ENCODE results near the gene HOXB7.

Gene HOXB7

DNA sequence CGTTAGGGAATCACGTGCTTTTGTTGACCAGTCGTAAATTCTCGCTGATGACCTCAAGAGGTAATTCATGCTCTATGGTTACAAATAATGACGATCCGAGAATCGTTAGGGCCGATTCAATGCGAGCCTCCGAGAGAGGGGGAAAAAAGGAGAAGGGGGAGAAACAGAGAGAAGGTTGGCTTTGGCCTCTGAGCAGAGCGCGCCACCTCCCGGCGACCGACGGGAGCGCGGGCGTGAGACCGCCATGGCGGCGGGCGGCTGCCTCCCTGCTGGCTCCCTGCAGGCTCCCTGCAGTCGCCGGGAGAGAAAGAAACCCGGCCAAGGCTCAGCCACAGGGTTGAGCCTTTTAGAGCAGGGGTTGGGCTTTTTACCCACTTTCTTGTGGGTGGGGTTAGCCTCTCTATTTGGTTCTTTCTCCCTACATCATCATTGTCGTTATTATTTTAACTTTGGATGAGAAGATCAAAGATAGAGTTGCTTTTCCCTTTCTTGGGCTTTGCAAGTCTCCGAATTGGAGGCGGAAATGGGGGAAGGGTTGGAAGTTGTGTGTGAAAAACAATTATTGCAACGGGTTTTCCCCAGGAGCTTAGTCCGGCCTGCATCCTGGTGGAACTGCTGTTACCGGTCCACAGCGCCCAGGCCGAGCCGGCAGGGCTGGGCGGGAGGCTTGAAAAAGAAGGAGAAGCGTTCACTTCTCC lies 16.8 kb downstream of the HOXB7 start:
- DNase-seq = peak; percentile 68

- DNase-seq = peak; percentile 57
Observed at GRCh38 chr17:48593126-48593829, 17.5 kb downstream of the HOXB7 start, which contains the start of gene HOXB5. HOXB5 (minus strand) TSS chr17:48593779; CDS start chr17:48593682, 97 bp downstream.

GRCh38 chr17:48592577-48592976 lies 18.2 kb downstream of the HOXB7 start:
- no peak for DNase-seq

GRCh38 chr17:48592057-48592514 lies 18.7 kb downstream of the HOXB7 start:
- DNase-seq = no peak

DNA sequence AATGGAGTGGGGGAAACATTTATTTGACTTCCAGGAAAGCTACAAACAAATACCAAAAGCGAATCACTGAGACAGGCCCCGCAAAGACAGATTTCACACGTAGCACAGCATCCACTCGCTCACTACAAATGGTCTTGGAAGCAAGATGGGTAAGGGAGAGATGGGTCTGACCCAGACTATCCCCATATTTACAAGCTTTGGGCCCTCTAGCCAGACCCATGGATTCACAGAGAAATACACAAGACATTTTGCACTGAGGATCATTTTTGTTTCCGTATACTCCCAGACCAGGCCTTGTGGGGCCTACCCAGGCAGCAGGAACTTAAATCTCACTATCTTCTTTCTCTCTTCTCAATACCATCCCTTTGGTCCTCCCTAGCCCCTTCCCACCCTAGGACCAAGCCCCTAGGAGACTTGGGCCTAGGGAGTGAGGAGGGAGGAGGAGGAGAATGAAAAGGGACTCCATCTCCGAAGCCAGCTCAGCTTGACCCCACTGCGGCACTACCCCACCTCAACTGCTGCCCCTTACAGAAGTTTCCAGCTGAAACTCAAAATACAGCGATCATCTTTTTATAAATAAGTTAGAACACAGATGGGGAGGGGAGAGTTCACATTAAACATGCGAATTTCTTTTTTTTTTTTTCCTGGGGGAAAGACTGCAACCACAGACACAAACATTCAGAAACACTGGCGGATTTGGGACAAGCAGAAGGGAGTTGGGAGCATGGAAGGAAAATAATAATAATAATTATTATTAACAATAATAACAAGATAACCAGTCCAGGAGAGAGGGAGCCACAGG lies 19.4 kb downstream of the HOXB7 start:
- no peak for DNase-seq

DNA sequence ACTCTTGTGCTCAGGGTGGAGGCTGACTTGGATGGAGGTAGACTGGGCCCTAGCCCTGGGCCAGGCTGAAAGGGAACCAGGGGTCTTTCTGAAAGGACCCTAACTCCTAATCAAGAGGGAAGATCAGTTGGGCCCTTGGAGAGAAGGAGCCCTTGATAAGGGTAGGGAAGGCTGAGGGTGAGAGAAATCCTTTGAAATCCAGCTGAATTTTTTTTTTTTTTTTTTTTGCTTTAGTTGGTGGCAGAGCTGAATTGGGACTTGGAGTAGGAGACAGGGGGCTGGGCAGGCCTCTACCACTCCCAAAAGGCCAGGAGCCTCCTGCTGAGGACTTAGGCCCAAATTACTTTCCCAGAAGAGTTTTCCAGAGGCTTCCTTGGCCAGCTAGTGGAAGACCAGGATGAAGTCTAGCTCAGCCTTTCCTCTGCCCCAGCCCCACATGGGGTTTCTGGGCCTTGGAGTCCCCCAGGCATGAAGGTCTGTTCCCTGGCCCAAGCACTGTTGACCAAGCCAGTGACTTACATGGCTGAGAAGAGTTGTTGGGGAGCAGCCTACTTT lies 20.1 kb downstream of the HOXB7 start:
- no peak for DNase-seq

- DNase-seq = no peak
Observed at GRCh38 chr17:48589831-48590606, 20.8 kb downstream of the HOXB7 start, which contains the start of gene HOXB3. HOXB3 (minus strand) TSS chr17:48590241; CDS start chr17:48552474, 37,767 bp downstream.

GRCh38 chr17:48589060-48589830 lies 21.6 kb downstream of the HOXB7 start:
- no peak for DNase-seq

DNA sequence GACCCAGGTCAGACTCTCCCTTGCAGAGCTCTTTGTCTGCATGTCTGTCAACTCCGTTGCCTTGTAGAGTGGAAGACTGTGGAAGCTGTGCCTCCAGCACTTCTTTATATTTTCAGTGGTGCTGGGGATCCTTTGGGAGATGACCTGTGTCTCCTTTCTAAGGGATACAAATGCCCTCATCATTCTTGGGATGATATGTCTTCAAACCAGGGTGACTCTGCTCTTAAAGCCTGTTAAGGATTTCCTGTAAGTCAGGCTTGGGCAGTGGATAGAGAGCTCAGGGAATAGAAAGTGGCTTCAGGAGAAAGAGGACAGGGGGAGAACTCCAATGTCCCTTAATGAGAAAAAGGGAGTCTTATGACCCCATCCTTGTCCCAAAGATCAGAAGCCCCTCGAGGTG lies 22.3 kb downstream of the HOXB7 start:
- DNase-seq = no peak

DNA sequence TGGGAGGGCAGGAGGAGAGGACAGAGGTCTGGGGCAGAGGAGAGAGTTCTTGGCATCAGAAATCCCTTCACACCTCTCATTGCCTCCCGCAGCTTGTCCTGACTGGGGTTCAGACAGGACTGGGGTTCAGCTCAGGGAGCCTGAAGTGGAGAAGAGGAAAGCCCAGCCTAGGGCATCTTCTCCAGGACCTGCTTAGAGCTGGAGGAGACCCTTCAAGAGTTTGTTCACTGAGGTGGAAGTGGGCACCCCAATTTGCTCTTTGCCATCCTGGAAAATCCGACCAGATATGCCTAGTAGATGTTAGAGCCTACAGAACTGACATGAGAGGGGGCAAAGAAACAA lies 22.8 kb downstream of the HOXB7 start:
- DNase-seq = no peak

- DNase-seq = no peak
Observed at GRCh38 chr17:48587276-48588073, 23.3 kb downstream of the HOXB7 start.

GRCh38 chr17:48586355-48587258 lies 24.2 kb downstream of the HOXB7 start:
- DNase-seq = no peak

GRCh38 chr17:48584223-48584741 lies 26.5 kb downstream of the HOXB7 start:
- DNase-seq = no peak

DNA sequence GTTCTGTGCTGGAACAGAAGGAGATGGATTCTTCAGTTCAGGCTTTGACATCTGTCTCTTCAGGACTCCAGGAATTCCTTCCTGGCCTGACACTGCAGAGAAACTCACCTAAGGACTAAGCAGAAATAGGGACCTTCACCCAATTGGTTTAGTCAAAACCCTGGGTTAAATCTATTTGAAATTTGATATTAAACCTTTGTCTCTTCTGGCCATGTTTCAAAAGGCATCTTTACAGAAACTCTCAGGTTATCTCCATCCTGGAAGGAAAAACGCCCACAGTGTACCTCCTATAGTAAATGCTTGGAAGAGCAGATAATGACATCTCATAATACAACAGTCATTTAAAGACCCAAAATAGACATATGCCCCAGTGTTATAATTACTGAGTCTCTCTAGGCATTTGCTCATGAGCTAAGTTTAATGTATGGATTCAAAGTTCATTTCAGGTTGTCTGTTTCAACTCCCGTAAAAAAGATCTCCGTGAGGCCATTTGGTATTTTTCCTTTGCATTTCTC lies 27.1 kb downstream of the HOXB7 start:
- DNase-seq = no peak

GRCh38 chr17:48582750-48583069 lies 28.1 kb downstream of the HOXB7 start:
- DNase-seq = no peak

GRCh38 chr17:48579760-48580554 lies 30.9 kb downstream of the HOXB7 start:
- DNase-seq = no peak

GRCh38 chr17:48579471-48579759 lies 31.4 kb downstream of the HOXB7 start:
- no peak for DNase-seq

DNA sequence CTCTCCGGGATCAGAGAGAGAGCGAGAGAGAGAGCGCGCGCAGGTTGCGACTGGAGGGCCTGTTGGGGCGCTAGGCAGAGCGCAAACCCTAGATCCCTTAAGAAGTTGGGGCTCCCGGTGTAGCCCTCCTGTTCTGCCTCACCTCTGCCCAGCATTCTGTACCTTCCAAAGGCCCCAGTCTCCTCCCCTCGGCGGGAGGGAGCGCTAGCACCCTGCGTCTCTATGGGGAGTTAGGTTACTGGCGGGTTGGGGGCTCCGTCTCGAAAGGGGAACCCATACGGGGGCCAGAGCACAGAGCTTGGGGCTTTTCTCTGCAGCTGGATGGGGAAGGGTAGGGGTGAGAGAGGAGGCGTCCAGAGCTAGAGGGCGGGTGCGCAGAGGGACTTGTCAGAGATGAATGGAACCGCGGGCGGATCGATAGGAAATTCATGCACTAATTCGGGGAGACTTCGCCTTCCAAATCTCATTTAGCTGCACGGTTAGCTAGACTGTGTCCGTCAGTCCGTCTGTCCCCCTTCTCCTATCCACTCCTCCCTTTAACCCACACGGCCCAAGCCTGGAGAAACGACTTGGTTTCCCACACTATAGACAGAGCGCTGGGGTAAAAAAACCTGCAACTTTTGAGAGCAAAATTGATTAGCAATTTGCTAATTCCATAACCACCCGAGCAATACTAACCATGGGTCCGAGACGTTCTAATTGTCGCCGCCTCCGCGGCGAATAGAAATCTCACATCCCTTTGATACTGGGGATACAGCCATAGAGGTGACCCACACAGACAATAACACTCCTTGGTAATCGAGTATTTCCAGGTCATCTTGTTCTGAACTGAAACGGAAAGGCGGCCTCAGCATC lies 32.0 kb downstream of the HOXB7 start:
- no peak for DNase-seq

All from NCI-H526 treated with DMSO at 0.1 percent for 48 hours (cell line).